GM23248 (cell line): ENCODE results near the gene UVRAG. TPM values are rescaled to one million over a fixed set of nuclear protein-coding genes. Genes with fewer than 3 reads are reported as not detected.

Source experiments
- DNase-seq: peaks from one replicate; pipeline ENCODE4 v3.0.0-alpha.2; 2015
- H2AFZ ChIP-seq: fragments of 200-600 bp; sonication (generic); 2 replicates; pipeline ENCODE4 v1.6.1; 2016; ENCODE audit warnings: antibody characterized with exemption
- H3F3A ChIP-seq: fragments of 200-600 bp; sonication (generic); 2 replicates; pipeline ENCODE4 v1.6.1; 2016; ENCODE audit warnings: mild to moderate bottlenecking, antibody characterized with exemption, mixed run types; ENCODE audit not compliant: insufficient read depth
- H3K27ac ChIP-seq: fragments of 200-600 bp; sonication (generic); 2 replicates; pipeline ENCODE4 v1.5.1; 2016; ENCODE audit warnings: mild to moderate bottlenecking
- H3K27me3 ChIP-seq: fragments of 200-600 bp; sonication (generic); replicated peaks from 2 replicates; pipeline ENCODE4 v1.6.1; 2016; ENCODE audit warnings: mild to moderate bottlenecking; ENCODE audit not compliant: insufficient read depth
- H3K36me3 ChIP-seq: fragments of 200-600 bp; sonication (generic); 2 replicates; pipeline ENCODE4 v1.6.1; 2016; ENCODE audit warnings: low read depth, mild to moderate bottlenecking
- H3K4me1 ChIP-seq: fragments of 200-600 bp; sonication (generic); 2 replicates; pipeline ENCODE4 v1.6.1; 2016; ENCODE audit warnings: mild to moderate bottlenecking; ENCODE audit not compliant: insufficient read depth
- H3K4me2 ChIP-seq: fragments of 200-600 bp; sonication (generic); one replicate; pipeline ENCODE4 v1.6.1; 2016; ENCODE audit warnings: mild to moderate bottlenecking; ENCODE audit not compliant: unreplicated experiment
- H3K4me3 ChIP-seq: fragments of 200-600 bp; sonication (generic); 2 replicates; pipeline ENCODE4 v1.5.1; 2016; ENCODE audit warnings: mild to moderate bottlenecking
- H3K79me2 ChIP-seq: fragments of 200-600 bp; sonication (generic); 2 replicates; pipeline ENCODE4 v1.6.1; 2016; ENCODE audit warnings: mild to moderate bottlenecking; ENCODE audit not compliant: insufficient read depth
- H3K9ac ChIP-seq: fragments of 200-600 bp; sonication (generic); 2 replicates; pipeline ENCODE4 v1.6.1; 2016; ENCODE audit warnings: mild to moderate bottlenecking
- H3K9me2 ChIP-seq: fragments of 200-600 bp; sonication (generic); 2 replicates; pipeline ENCODE4 v1.6.1; 2016; ENCODE audit warnings: mixed run types, mild to moderate bottlenecking, moderate library complexity; ENCODE audit not compliant: insufficient read depth
- H3K9me3 ChIP-seq: fragments of 200-600 bp; sonication (generic); one replicate; pipeline ENCODE4 v1.6.1; 2017; ENCODE audit warnings: low read depth
- H4K20me1 ChIP-seq: fragments of 200-600 bp; sonication (generic); 2 replicates; pipeline ENCODE4 v1.6.0; 2016; ENCODE audit not compliant: insufficient read depth
- EZH2 ChIP-seq: fragments of 200-600 bp; sonication (generic); IDR thresholded peaks from 2 replicates; pipeline ENCODE4 v1.6.1; 2018; ENCODE audit warnings: antibody characterized with exemption, mild to moderate bottlenecking; ENCODE audit not compliant: insufficient read depth, poor library complexity, severe bottlenecking
- EZH2phosphoT487 ChIP-seq: fragments of 200-600 bp; sonication (generic); IDR thresholded peaks from 2 replicates; pipeline ENCODE4 v1.6.1; 2018; ENCODE audit warnings: antibody characterized with exemption, moderate library complexity, mild to moderate bottlenecking, low read depth; ENCODE audit not compliant: insufficient read depth
- WGBS, 2 experiments: methylation state at CpG; one replicate each; pipeline ENCODE4 v1.1.6; 2015 to 2017; ENCODE audit warnings: low lambda C conversion rate in 2 of 2, low coverage in 1 of 2; ENCODE audit errors: missing lambda C conversion rate in 2 of 2; 5-methylcytosine and 5-hydroxymethylcytosine counted together
- in situ Hi-C: fragments of 300-500 bp; cut with MboI; formaldehyde crosslinking; loops from 2 replicates; pipeline ENCODE4 v1.15.0; 2020
- polyA plus RNA-seq: library from polyadenylated mRNA; unstranded; fragments of >200 nt; fragmentation: Nextera tagmentation; extraction: Ambion mirVana; gene quantifications from 2 replicates; pipeline ENCODE4 v1.2.1, GENCODE V29; 2016
- total RNA-seq: library from RNA; depleted of rRNA; stranded (reverse); fragments of >200 nt; shearing (Covaris generic); gene quantifications from 2 replicates; pipeline ENCODE4 v1.2.3, GENCODE V29; 2014

Gene UVRAG
- total and polyA plus RNA-seq, 2 experiments from 2014 or later, result 9.9 to 11.0 TPM

DNA sequence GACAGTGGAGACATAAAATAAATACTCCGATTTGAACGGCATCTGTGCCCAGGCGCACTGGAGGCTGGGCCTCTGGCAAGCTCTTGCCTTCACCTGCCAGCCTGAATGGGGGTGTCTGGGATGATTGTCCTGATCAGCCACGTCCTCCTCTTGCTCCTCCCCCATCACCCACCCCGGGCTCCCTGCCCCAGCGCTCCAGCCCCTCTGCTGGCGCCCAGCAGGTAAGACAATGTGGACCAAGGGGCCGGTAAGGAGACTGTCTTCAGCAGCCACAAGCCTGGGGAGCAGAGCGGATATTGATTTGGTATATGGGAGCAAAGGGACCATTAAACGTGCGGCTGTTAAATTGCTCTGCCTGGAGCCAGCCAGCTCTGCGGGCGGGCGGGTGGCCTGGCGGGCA, 366.4 kb downstream of the UVRAG start:
- H3K9me3 ChIP-seq, result no peaks in the 10 kb centered on the region
- no peaks in the 10 kb centered on the region for H3K36me3 ChIP-seq
- H3K27me3 ChIP-seq, result no peaks in the 10 kb centered on the region
- no peaks in the 10 kb centered on the region for H3K4me1 ChIP-seq
- no peak overlapping the region for H3K9ac ChIP-seq
- no peak overlapping the region for H3K4me2 ChIP-seq
- WGBS, 2 experiments, result 85 to 91% methylated on average over 10 to 15 of the region's 15 CpGs
- TF ChIP-seq EZH2phosphoT487, result no peak
- no peak for TF ChIP-seq EZH2
- no peak overlapping the region for H3K4me3 ChIP-seq
- in situ Hi-C loops, result no loop called here
- no peak for DNase-seq
- H3K27ac ChIP-seq, result no peak overlapping the region
- H3K79me2 ChIP-seq, result no peaks in the 10 kb centered on the region
- no peak overlapping the region for H2AFZ ChIP-seq
- H3F3A ChIP-seq, result no peaks in the 10 kb centered on the region
- H4K20me1 ChIP-seq, result no peaks in the 10 kb centered on the region
- H3K9me2 ChIP-seq, result no peaks in the 10 kb centered on the region

DNA sequence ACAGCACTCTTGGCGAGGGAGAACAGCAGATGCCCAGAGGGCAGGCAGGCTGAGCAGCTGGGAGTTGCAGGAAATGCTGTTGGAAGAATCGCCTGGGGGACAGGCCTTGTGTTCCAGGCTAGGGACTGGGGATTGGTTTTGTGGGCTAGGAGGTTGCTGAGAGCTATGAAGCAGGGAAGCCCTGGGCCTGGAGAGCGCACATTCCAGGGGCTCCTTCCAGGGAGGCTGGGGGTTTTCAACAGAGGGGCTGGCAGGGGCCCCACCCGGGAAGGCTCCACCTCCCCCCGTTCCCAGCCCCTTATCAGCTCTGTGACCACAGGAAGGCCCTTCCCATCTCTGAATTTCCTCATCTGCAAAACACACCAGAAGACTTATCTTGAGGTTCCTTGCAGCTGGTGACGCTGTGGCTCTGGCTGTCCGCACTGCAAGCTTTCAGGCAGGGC, 369.6 kb downstream of the UVRAG start:
- H3F3A ChIP-seq, result no peaks in the 10 kb centered on the region
- H4K20me1 ChIP-seq, result no peaks in the 10 kb centered on the region
- no peak overlapping the region for H2AFZ ChIP-seq
- no peak overlapping the region for H3K27ac ChIP-seq
- no peaks in the 10 kb centered on the region for H3K79me2 ChIP-seq
- no peak overlapping the region for H3K9ac ChIP-seq
- DNase-seq, result no peak
- in situ Hi-C loops, result no loop called here
- 64 to 79% methylated on average over 5 to 7 of the region's 7 CpGs for WGBS, 2 experiments
- H3K9me3 ChIP-seq, result no peaks in the 10 kb centered on the region
- no peak overlapping the region for H3K4me3 ChIP-seq
- no peaks in the 10 kb centered on the region for H3K9me2 ChIP-seq
- no peaks in the 10 kb centered on the region for H3K27me3 ChIP-seq
- H3K4me1 ChIP-seq, result no peaks in the 10 kb centered on the region
- TF ChIP-seq EZH2, result no peak
- no peak overlapping the region for H3K4me2 ChIP-seq
- H3K36me3 ChIP-seq, result no peaks in the 10 kb centered on the region

DNA sequence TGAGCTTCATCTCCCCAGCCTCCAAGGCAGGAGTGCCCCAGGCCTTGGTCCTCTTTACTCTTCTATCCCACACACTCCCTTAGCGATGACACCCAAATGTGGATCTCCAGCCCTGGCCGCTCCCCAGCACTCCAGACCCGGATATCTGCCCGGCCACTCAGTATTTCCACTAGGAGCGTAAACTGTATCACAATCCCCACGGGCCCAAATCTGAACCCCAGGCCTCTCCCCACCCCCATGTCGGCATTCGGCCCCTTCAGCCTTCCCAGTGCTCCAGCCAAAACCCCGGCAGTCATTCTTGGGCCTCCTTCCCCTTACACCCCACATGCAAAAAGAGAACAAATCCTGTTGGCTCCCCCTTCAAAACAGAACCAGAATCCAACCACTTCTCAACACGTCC, 370.5 kb downstream of the UVRAG start:
- Histone ChIP-seq H3K4me1 (no peaks in the 10 kb centered on the region), H3K27ac (no peak overlapping the region), H4K20me1 (no peaks in the 10 kb centered on the region), H2AFZ (no peak overlapping the region), H3K79me2 (no peaks in the 10 kb centered on the region), H3K4me2 (no peak overlapping the region), H3K9me2 (no peaks in the 10 kb centered on the region), H3K27me3 (no peaks in the 10 kb centered on the region), H3K9me3 (no peaks in the 10 kb centered on the region), H3F3A (no peaks in the 10 kb centered on the region), H3K36me3 (no peaks in the 10 kb centered on the region), H3K4me3 (no peak overlapping the region), H3K9ac (no peak overlapping the region)
- in situ Hi-C loops, result no loop called here
- 52 to 54% methylated on average over 8 to 10 of the region's 10 CpGs for WGBS, 2 experiments
- TF ChIP-seq EZH2 (no peak), EZH2phosphoT487 (no peak)
- DNase-seq, result no peak

DNA sequence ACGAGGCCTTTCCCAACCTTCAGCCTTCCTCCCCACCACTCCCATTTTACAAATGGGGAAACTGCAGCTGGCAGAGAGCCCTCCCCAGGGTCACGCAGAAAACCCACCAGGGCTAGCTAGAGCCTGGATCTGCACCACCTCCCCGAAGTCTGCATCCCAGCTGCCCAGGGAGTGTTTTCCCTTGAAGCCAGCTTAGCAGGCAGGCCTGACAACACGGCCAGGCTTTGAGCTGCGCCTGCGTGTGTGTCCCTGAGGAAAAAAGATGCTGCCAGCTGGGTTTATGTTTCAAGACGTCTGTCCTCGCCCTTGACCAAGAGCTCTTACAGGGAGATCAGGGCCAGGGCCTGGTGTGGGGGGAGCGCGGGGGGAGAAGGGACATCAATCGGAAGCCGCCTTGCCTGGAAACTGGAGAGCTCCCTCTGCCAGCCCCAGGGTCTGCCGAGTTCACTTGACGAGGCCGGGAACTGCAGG, 371.0 kb downstream of the UVRAG start:
- in situ Hi-C loops, result no loop called here
- H3K4me2 ChIP-seq, result no peak overlapping the region
- H3K79me2 ChIP-seq, result no peaks in the 10 kb centered on the region
- H2AFZ ChIP-seq, result no peak overlapping the region
- no peaks in the 10 kb centered on the region for H3K4me1 ChIP-seq
- TF ChIP-seq EZH2 (no peak), EZH2phosphoT487 (no peak)
- WGBS, 2 experiments, result 39 to 42% methylated on average over 15 of the region's 15 CpGs
- H3F3A ChIP-seq, result no peaks in the 10 kb centered on the region
- H3K36me3 ChIP-seq, result no peaks in the 10 kb centered on the region
- no peaks in the 10 kb centered on the region for H4K20me1 ChIP-seq
- H3K27me3 ChIP-seq, result no peaks in the 10 kb centered on the region
- no peak overlapping the region for H3K4me3 ChIP-seq
- H3K9ac ChIP-seq, result no peak overlapping the region
- peak; percentile 16 for DNase-seq
- no peaks in the 10 kb centered on the region for H3K9me3 ChIP-seq
- no peak overlapping the region for H3K27ac ChIP-seq
- H3K9me2 ChIP-seq, result no peaks in the 10 kb centered on the region

DNA sequence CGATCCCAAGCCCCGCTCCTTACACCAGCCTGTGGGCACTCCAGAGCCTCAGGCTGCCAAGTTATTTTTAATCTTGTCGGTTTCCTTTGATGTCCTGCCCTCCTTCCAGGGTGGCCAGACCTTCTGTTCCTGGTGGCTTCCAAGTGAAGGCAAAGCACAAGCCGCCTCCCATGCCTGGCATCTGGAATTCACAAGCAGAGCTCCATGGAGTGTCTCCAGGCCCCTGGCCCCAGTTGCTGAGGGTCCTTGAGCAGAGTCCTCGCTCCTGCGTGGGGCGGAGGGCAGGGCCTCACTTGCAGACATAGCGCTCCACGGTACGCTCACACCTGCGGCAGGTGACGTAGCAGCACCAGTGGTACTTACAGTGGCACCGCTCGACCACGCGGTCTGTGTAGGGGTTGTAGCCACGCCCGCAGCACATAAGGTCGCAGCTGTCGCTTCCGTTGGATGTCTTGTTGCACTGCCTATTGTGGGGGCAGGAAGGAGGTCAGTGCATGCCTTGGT, 371.8 kb downstream of the UVRAG start:
- H3K4me1 ChIP-seq, result no peaks in the 10 kb centered on the region
- in situ Hi-C loops, result no loop called here
- TF ChIP-seq EZH2phosphoT487 (no peak), EZH2 (no peak)

More for the DNA sequence above, 371.8 kb downstream of the UVRAG start:
- DNase-seq, result no peak
- no peaks in the 10 kb centered on the region for H4K20me1 ChIP-seq
- no peak overlapping the region for H2AFZ ChIP-seq
- H3K27ac ChIP-seq, result no peak overlapping the region
- H3K4me3 ChIP-seq, result no peak overlapping the region
- no peak overlapping the region for H3K4me2 ChIP-seq
- no peak overlapping the region for H3K9ac ChIP-seq
- H3K9me3 ChIP-seq, result no peaks in the 10 kb centered on the region
- no peaks in the 10 kb centered on the region for H3K27me3 ChIP-seq
- H3F3A ChIP-seq, result no peaks in the 10 kb centered on the region
- H3K79me2 ChIP-seq, result no peaks in the 10 kb centered on the region
- WGBS, 2 experiments, result 72 to 78% methylated on average over 21 of the region's 21 CpGs
- no peaks in the 10 kb centered on the region for H3K9me2 ChIP-seq
- H3K36me3 ChIP-seq, result no peaks in the 10 kb centered on the region
